Esophagus squamous epithelium (tissue), 5 donors: ENCODE results near the gene PSORS1C1. TPM values are rescaled to one million over a fixed set of nuclear protein-coding genes. Genes with fewer than 3 reads are reported as not detected.

ENCODE experiments used
- DNase-seq: peaks from one replicate; lab custom pipeline; 2025; lab: John Stamatoyannopoulos, UW
- H3K27ac ChIP-seq, 4 donors: fragments of 200-600 bp; sonication (generic); one replicate each; pipeline ENCODE4 v1.5.1; 2016 to 2019; ENCODE audit warnings: mild to moderate bottlenecking in 1 of 4
- H3K27me3 ChIP-seq, 4 donors: fragments of 200-600 bp; sonication (generic); 1 replicate in 3 of 4; 2 replicates in 1 of 4; pipeline versions ENCODE4 v1.5.1 to v1.6.0; 2017 to 2021; ENCODE audit warnings: antibody characterized with exemption in 1 of 4
- H3K36me3 ChIP-seq, 3 donors: fragments of 200-600 bp; sonication (generic); one replicate each; pipeline ENCODE4 v1.5.1; 2016 to 2019
- H3K4me1 ChIP-seq, 3 donors: fragments of 200-600 bp; sonication (generic); one replicate each; pipeline ENCODE4 v1.5.1; 2017 to 2019
- H3K4me3 ChIP-seq, 4 donors: fragments of 200-600 bp; sonication (generic); 1 replicate in 3 of 4; 2 replicates in 1 of 4; pipeline ENCODE4 v1.5.1; 2016 to 2019; ENCODE audit warnings: mild to moderate bottlenecking in 2 of 4, moderate library complexity in 1 of 4
- H3K9me3 ChIP-seq, 3 donors: fragments of 200-600 bp; sonication (generic); one replicate each; pipeline ENCODE4 v1.5.1; 2016 to 2019
- CTCF ChIP-seq, 6 experiments: fragments of 450-650 bp in 4 of 6; fragments of 200-600 bp in 2 of 6; sonication (generic) in 2 of 6; IDR thresholded peaks; one replicate each; pipeline ENCODE4 v1.5.1; 2016 to 2019; ENCODE audit warnings: antibody characterized with exemption in 6 of 6, mild to moderate bottlenecking in 4 of 6, moderate library complexity in 4 of 6
- POLR2A ChIP-seq, 4 donors: fragments of 450-650 bp; IDR thresholded peaks; one replicate each; pipeline ENCODE4 v1.6.1; 2017; ENCODE audit warnings: antibody characterized with exemption in 4 of 4, mild to moderate bottlenecking in 4 of 4, moderate library complexity in 3 of 4
- WGBS, 2 donors: methylation state at CpG; one replicate each; pipeline ENCODE4 v1.1.5; 2018; 5-methylcytosine and 5-hydroxymethylcytosine counted together
- intact Hi-C: fragments of 100-400 bp; cut with DNase I; formaldehyde crosslinking; loops from one replicate; pipeline ENCODE4 v1.15.0; 2022
- total RNA-seq, 4 donors: library from RNA; depleted of rRNA; stranded (reverse); fragments of >200 nt; gene quantifications; one replicate each; pipeline ENCODE4 v1.1.0, GENCODE V29; 2016
- donor health status: DM: yes; HTN: yes; CAD: no.

The PSORS1C1 gene
- total RNA-seq, 4 donors from 2014 or later = 0.06 to 2.7 (median 1.2) TPM

DNA sequence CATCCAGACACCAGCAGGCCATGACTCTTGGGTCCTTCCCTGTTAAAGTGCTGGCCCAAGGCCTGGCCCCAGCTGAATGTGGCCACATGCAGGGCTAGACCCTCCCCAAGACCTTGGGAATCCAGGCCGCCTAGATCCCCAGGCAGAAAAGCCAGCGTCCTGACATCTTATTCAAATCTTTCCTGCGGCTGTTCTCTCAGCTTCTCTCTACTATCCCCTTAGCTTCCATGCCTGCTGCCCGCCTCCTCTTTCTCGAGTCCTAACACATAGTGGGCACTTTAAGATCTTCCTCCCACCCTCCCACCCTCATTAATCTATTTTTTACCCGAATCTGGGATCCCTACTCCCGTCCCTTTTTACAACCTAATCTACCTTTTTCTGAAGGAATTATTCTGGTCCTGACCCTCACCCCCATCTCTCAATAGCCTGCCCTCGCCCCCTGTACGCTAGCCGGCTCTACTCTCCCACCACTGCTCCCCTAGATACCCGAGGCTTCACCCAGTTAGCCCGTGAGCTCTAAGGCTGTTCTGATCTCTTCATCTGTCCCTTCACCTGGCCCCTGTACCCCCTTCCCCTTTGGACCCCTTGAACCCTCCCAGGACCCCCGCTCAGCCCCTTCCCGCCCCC is 43.0 kb downstream of the PSORS1C1 start, which contains the start of gene CCHCR1:
Gene CCHCR1, minus strand, starts transcription at position 290 of the 627 bp plus-strand sequence. Its CDS starts 202 bp downstream, at position 88.
- Histone ChIP-seq H3K4me1 (peaks cover 10 to 40% (median 16%) of the 10 kb centered on the region in 3 donors), H3K4me3 (peak within 1 kb of the TSS; percentile 58 to 86 (median 75)), H3K9me3 (no peaks in the 10 kb centered on the region), H3K36me3 (peaks cover 4 to 50% (median 12%) of the 10 kb centered on the region in 3 donors), H3K27ac (peak within 1 kb of the TSS; percentile 85 to 91 (median 86)), H3K27me3 (no peaks in the 10 kb centered on the region)
- DNase-seq = no peak
- no peak for TF ChIP-seq CTCF (IDR thresholded peaks at IDR 0.05)
- TF ChIP-seq POLR2A (IDR thresholded peaks at IDR 0.05) = no peak
- intact Hi-C loops = no loop called here
- 4% methylated on average over 13 of the region's 14 CpGs for WGBS, 2 donors

DNA sequence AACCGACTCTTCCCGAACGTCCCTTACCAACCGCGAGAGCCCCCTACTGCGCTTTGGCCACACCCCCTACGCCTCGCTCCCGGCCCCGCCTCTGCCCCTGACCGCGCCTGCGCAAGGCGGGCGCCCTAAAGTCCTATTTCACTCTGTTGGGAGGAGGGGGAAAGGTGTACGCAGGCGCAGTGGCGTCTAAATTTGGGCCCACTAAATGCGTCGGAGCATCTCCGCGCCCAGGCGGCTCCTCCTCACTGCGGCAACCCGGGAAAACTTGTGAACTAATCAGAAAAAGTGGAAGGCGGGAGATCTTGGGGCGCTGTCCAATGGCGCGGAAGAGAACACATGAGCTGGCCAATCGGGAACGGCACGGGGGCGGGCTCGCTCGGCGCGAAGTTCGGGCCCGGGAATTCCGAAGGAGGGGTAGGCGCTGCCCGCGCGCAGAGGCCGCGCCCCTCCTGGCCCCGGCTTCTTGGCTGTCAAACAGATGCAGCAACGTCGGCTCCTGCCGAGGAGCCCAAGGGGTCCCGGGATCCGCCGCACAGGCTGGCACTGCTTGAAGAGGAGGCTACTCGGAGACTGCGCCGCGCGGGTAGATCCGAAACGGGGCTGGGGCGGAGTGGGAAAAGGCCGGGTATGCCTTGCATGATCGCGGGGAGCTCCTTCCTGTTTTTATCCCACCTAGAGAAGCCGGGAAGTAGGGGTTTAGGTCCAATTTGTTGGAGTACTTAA is 43.7 kb downstream of the PSORS1C1 start, which contains the start of gene TCF19:
Gene TCF19, plus strand, starts transcription at position 450 of the 723 bp plus-strand sequence. CDS start 881 bp downstream, outside the sequence.
- Histone ChIP-seq H3K36me3 (peaks cover 4 to 50% (median 12%) of the 10 kb centered on the region in 3 donors), H3K27me3 (no peaks in the 10 kb centered on the region), H3K4me3 (peak within 1 kb of the TSS; percentile 58 to 86 (median 75)), H3K9me3 (no peaks in the 10 kb centered on the region), H3K4me1 (peaks cover 10 to 40% (median 16%) of the 10 kb centered on the region in 3 donors), H3K27ac (peak within 1 kb of the TSS; percentile 85 to 91 (median 86))
- intact Hi-C loops = no loop called here
- peak in 2 of 4 donors; percentile 10 to 16 for TF ChIP-seq POLR2A (IDR thresholded peaks at IDR 0.05)
- peak in 1 of 6 experiments; percentile 6 for TF ChIP-seq CTCF (IDR thresholded peaks at IDR 0.05)
- 0 to 4% methylated on average over 10 to 46 of the region's 65 CpGs for WGBS, 2 donors
- DNase-seq = peak; percentile 86

DNA sequence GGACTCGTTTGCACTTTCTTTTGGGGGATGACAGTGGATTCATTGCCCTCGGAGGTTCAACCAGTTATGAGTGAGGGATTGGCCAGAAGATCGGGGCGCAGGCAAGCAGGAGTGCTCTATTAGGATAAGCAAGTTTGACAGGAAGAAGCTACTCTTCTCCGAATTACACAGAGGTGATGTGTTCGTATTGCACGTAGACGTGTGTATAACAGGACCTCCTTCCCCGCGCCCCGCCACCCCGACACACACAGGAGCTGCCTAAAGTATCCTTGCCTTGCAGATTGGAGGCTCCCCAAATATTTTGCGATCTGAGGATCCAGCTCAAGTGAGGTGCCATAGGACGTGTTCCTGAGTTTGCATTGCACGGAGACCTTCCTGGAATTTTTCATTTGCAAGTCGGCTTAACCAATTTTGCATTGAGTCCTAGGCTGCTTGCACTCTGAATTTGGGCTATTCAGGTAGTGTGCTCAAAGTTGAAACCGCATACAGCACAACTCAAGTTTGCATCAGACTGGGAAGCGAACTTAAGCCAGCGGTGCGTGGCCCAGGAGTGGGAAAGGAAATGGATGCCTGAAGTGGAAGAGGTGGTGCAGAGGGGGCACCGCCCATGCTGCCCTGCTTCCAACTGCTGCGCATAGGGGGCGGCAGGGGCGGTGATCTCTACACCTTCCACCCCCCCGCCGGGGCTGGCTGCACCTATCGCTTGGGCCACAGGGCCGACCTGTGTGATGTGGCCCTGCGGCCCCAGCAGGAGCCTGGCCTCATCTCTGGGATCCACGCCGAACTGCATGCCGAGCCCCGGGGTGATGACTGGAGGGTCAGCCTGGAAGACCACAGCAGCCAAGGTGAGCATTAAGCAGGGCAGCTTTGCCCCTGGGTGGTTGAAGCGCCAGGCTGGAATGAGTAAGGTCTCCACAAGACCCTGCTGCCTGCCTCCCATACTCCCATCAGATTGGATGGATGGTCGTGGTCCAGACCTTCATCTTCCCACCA is 44.6 kb downstream of the PSORS1C1 start:
- peak overlapping the region; percentile 71 to 91 (median 86) for H3K27ac ChIP-seq
- no peaks in the 10 kb centered on the region for H3K27me3 ChIP-seq
- peak overlapping the region; percentile 58 to 86 (median 75) for H3K4me3 ChIP-seq
- TF ChIP-seq CTCF (IDR thresholded peaks at IDR 0.05) (no peak), POLR2A (IDR thresholded peaks at IDR 0.05) (peak in 1 of 4 donors; percentile 0)
- H3K9me3 ChIP-seq = no peaks in the 10 kb centered on the region
- H3K36me3 ChIP-seq = peaks cover 4 to 48% (median 4%) of the 10 kb centered on the region in 3 donors
- H3K4me1 ChIP-seq = peaks cover 10 to 40% (median 16%) of the 10 kb centered on the region in 3 donors
- 2 to 3% methylated on average over 18 to 22 of the region's 35 CpGs for WGBS, 2 donors
- no peak for DNase-seq
- intact Hi-C loops = no loop called here

DNA sequence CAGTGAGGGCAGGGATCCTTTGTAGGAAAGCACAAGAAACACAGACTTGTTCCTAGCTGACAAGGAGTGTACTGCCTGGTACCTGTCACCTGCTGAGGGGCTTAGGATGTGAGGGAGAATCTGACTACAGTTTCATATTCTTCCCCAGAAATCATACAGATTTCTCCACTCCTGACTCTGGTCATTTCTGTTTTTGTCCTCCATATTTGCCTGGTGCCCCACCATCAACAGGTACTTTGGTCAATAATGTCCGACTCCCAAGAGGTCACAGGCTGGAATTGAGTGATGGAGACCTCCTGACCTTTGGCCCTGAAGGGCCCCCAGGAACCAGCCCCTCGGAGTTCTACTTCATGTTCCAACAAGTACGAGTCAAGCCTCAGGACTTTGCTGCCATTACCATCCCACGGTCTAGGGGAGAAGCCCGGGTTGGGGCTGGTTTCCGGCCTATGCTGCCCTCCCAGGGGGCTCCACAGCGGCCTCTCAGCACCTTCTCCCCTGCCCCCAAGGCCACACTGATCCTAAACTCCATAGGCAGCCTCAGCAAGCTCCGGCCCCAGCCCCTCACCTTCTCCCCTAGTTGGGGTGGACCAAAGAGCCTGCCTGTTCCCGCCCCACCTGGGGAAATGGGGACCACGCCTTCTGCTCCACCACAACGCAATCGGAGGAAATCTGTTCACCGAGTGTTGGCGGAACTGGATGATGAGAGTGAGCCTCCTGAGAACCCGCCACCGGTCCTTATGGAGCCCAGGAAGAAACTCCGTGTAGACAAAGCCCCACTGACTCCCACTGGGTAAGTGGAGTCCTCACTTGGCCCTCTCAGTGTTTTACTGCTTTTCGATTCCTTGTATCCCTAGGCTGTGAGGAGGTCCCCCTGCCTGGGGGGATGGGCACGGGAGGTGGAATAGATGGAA is 46.9 kb downstream of the PSORS1C1 start:
- DNase-seq = no peak

More for the DNA sequence above, 46.9 kb downstream of the PSORS1C1 start:
- no peak overlapping the region for H3K27ac ChIP-seq
- H3K27me3 ChIP-seq = no peaks in the 10 kb centered on the region
- H3K9me3 ChIP-seq = no peaks in the 10 kb centered on the region
- TF ChIP-seq POLR2A (IDR thresholded peaks at IDR 0.05) = no peak
- TF ChIP-seq CTCF (IDR thresholded peaks at IDR 0.05) = no peak
- WGBS, 2 donors = 80 to 93% methylated on average over 4 to 13 of the region's 19 CpGs
- intact Hi-C loops = no loop called here
- H3K4me3 ChIP-seq = no peak overlapping the region
- H3K36me3 ChIP-seq = peaks cover 0 to 48% (median 0%) of the 10 kb centered on the region in 3 donors
- peaks cover 10 to 37% (median 16%) of the 10 kb centered on the region in 3 donors for H3K4me1 ChIP-seq
